SKM-1 (cell line): Measurements from ENCODE around the gene LYSMD3.
"Not testable (repeated sequence)": the region's sequence is repeated elsewhere in the genome, so short reads cannot be mapped to it uniquely, and the experiment has no call there.

Experiments used
- DNase-seq: peaks from one replicate; lab custom pipeline; 2025; ENCODE audit not compliant: unreplicated experiment; lab: John Stamatoyannopoulos, UW

Gene LYSMD3

GRCh38 chr5:90529194-90529938 lies at the start of gene LYSMD3:
Gene LYSMD3, minus strand, starts transcription at chr5:90529584. Its CDS starts 4,295 bp downstream, at chr5:90525289.
- DNase-seq: peak; percentile 81

DNA sequence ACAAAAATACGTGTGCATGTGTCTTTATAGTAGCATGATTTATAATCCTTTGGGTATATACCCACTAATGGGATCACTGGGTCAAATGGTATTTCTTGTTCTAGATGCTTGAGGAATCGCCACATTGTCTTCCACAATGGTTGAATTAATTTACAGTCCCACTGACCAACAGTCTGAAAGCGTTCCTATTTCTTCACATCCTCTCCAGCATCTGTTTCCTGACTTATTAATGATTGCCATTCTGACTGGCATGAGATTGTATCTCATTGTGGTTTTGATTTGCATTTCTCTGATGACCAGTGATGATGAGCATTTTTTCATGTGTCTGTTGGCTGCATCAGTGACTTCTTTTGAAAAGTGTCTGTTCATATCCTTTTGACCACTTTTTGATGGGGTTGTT lies 47.2 kb upstream of the LYSMD3 start:
- DNase-seq: not testable (repeated sequence)

- no peak for DNase-seq
Measured at GRCh38 chr5:90575712-90576111, 46.3 kb upstream of the LYSMD3 start.

- no peak for DNase-seq
Measured at GRCh38 chr5:90571147-90571773, 41.9 kb upstream of the LYSMD3 start.

GRCh38 chr5:90570034-90570433 lies 40.6 kb upstream of the LYSMD3 start:
- DNase-seq: no peak

DNA sequence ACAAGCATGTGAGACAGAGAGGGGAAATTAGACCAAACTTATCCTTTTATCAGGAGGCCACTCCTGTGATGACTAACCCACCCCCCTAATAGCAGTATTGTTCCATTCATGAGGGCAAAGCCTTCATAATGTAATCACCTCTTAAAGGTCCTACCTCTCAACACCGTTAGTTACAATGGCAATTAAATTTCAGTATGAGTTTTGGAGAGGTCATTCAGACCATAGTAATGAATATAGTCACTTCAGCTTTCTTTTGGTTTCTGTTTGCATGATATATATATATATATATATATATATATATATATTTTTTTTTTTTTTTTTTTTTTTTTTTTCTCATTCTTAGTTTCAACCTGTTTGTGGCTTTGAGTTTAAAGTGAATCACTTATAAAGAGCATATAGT lies 39.7 kb upstream of the LYSMD3 start:
- no peak for DNase-seq

DNA sequence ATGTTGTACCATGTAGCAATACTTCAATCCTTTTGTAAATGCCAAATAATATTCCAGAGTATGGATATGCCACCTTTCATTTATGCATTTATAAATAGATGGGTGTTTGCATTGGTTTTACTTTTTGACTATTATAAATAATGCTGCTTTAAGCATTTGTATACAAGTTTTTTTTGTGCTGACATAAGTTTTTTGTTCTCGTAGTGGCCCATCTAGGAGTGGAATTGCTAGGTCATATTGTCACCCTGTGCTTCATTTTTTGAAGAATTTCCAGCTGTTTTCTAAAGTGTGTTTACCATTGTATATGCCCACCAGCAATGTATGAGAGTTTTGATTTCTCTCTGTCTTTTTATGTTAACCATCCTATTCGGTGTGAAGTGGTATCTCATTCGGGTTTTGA lies 36.1 kb upstream of the LYSMD3 start:
- no peak for DNase-seq

GRCh38 chr5:90563108-90563507 lies 33.7 kb upstream of the LYSMD3 start:
- DNase-seq: no peak

- DNase-seq: no peak
Measured at GRCh38 chr5:90562341-90562740, 33.0 kb upstream of the LYSMD3 start.

GRCh38 chr5:90561766-90562165 lies 32.4 kb upstream of the LYSMD3 start:
- no peak for DNase-seq

DNA sequence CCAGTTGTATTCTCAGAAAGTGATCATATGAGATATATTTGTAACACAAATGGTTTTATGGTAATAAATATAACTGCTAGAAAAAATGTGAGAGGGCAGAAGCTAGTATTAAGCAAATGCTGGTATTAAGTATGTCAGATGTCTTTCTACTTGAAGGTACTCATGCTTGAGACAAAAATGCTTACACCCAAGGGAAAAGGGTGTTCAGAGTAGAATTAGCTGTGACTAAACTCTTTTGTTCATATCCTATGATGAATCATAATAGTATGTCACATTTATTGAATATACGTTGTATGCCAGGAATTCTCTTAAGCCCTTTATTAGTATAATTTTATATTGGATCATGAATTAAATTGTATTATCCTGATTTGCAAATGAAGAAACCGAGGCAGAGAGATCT lies 31.4 kb upstream of the LYSMD3 start:
- DNase-seq: no peak

- DNase-seq: no peak
Measured at GRCh38 chr5:90558344-90559192, 29.2 kb upstream of the LYSMD3 start, which contains the start of gene ADGRV1. Gene ADGRV1, plus strand, starts transcription at chr5:90558797. Its CDS starts 99 bp downstream, at chr5:90558896.

- DNase-seq: no peak
Measured at GRCh38 chr5:90557871-90558270, 28.5 kb upstream of the LYSMD3 start.

DNA sequence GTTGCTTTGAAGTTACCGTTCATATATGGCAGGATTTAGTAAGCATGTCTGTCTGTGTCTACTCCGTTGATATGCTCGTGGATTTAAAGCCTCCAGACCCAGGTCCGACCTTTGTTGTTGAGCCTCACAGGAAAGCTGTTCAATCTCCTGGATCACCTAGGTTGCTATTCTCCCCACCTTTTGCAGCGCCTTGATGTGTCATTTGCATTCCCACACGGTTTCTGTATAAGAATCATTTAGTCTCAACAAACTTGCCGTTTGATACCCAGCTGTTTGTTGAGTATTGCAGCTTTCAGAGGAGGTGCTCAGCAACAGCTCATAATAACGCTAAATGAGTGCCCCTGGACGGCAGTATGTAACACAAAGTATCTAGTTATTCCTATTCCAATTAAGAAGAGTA lies 28.0 kb upstream of the LYSMD3 start:
- DNase-seq: no peak

DNA sequence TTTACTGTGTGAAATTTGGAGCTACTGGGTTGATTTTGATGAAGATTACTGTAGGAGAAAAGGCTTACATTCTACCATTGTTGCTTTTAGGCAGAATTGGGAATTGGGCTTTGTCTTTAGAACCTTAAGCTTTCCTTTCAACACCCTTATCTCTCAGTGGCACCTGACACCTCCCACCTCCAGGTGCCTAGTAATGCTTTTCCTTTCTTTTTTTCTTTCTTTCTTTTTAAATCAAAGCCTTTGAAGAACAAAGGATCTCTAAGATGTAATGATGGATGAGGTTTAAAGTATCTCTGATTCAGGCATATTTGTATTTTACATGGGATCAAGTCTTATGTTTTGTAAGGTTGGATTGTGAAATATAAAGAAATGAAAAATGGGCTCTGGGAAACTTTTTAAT lies 26.3 kb upstream of the LYSMD3 start:
- no peak for DNase-seq

DNA sequence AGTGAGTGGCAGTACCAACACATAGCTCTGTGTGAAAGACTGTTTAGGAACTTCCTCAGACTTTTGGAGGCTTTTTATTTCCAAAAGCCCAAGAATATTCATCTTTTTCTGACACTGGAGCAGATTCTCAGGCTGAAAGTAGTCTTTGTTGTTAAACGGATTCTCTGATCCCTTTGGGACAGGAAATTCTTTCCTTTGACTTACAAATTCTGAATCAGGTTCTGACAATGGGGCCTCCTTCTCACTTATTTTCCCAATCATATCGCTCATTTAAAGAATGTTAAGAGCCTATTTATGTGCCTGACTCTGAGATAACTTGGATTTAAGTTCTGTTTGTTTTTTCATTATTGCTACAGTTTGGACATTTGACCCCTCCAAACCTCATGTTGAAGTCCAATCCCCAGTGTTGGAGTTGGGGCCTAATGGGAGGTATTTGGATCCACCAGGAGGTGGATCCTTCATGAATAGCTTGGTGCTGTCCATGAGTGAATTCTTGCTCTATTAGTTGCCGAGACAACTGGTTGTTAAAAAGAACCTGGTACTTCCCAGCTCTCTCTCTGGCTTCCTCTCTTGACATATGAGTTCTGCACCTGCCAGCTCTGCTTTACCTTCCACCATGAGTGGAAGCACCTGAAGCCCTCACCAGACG lies 25.1 kb upstream of the LYSMD3 start:
- DNase-seq: no peak

DNA sequence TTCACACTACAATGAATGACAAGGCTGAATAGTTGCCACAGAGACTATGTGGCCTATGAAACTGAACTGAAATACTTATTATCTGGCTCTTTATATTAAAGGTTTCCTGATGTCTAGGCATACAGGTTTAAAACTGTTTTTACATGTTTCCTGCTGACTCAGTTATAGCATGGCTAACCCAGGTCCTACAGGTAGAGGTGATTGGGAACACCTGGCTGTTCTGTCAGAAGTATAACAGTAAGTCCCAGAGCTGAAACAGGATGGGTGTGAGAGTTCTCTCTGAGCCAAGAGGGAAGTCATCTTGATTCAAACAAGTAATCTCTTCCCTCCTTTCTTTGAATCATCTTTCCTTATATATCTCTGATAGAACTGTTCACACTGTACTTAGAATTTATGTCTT lies 24.3 kb upstream of the LYSMD3 start:
- DNase-seq: no peak

GRCh38 chr5:90551376-90551775 lies 22.0 kb upstream of the LYSMD3 start:
- DNase-seq: no peak

DNA sequence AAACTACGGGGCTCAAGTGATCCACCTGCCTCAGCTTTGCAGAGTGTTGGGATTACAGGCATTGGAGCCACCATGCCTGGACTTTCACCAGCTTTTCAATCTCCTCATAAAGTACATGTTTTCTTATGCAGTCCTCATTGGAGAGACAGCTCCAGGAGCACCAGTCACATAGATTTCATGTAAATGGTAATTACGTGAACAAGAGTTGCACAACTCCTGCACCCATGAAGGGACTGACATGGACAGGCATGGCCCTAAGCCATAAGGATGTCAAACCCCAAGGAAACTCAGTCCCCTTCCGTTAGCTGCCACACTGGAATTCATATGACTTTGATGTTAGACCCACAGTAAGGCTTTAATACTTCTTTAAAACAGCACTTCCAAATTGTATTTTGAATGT lies 21.6 kb upstream of the LYSMD3 start:
- no peak for DNase-seq

DNA sequence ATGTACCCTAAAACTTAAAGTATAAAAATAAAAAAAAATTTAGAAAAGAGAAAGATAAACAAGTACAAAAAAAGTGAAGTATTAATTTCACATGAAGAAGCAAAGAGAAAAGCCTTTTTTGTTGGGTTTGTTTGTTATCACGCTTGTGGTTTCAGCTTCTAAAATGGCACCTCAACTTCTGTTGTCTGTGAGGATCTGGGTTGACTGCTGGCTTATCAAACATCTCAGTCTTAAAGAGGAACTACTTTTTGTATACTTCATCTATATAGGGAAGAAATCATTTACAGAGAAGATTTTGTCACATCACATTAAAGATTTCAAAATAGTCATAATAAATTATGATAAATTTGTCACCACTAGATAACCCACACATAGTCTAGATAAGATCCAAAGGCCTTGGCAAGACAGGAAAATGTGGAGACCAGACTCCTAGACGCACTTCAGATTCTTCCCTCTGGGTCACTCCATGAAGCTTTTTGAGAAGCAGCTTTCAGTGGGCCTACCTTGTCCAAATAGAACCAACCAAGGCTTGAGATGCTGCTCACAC lies 20.4 kb upstream of the LYSMD3 start:
- no peak for DNase-seq

- no peak for DNase-seq
Measured at GRCh38 chr5:90549223-90549622, 19.8 kb upstream of the LYSMD3 start.
